HEK293 (cell line): ENCODE data around the gene OR5B21.

ENCODE experiments used
- CTCF ChIA-PET: fragments of 350-600 bp; formaldehyde crosslinking; extraction: SDS; loops from one replicate; lab custom pipeline; 2021; ENCODE audit warnings: antibody characterized with exemption; lab: Yijun Ruan, JAX
- POLR2A ChIA-PET: fragments of 300-600 bp; formaldehyde crosslinking; extraction: SDS; loops from one replicate; lab custom pipeline; 2020; ENCODE audit warnings: antibody characterized with exemption, inconsistent platforms; lab: Yijun Ruan, JAX
- H3K27ac ChIP-seq: fragments of 200-500 bp; sonication (Bioruptor generic); 2 replicates; pipeline ENCODE4 v1.5.1; 2014; ENCODE audit warnings: low read depth, low read length, control low read depth, inconsistent platforms; ENCODE audit errors: extremely low read depth
- H3K36me3 ChIP-seq, 2 experiments: fragments of 200-500 bp in 1 of 2; sonication (Bioruptor generic) in 1 of 2; 1 replicate in 1 of 2; 2 replicates in 1 of 2; pipeline ENCODE4 v1.5.1; 2014 to 2017; ENCODE audit warnings: inconsistent platforms in 2 of 2, low read length in 2 of 2; ENCODE audit not compliant: control insufficient read depth in 2 of 2, insufficient read depth in 1 of 2
- H3K4me1 ChIP-seq: fragments of 200-500 bp; sonication (Bioruptor generic); 2 replicates; pipeline ENCODE4 v1.5.1; 2014; ENCODE audit warnings: mild to moderate bottlenecking, low read length, inconsistent platforms; ENCODE audit not compliant: control insufficient read depth, insufficient read depth
- H3K4me3 ChIP-seq: 2 replicates; pipeline ENCODE4 v1.5.1; 2011; ENCODE audit warnings: low read depth, mild to moderate bottlenecking, control low read depth, low read length, moderate library complexity
- H3K9me3 ChIP-seq: fragments of 200-500 bp; sonication (Bioruptor generic); 2 replicates; pipeline ENCODE4 v1.5.1; 2014; ENCODE audit warnings: low read depth, low read length, inconsistent platforms; ENCODE audit not compliant: control insufficient read depth, insufficient read depth
- OVOL3 ChIP-seq: fragments of 450-650 bp; formaldehyde crosslinking; IDR thresholded peaks from 2 replicates; pipeline ENCODE4 v1.5.1; 2016; ENCODE audit warnings: missing biosample characterization, missing genetic modification characterization
- SP3 ChIP-seq: fragments of 450-650 bp; formaldehyde crosslinking; IDR thresholded peaks from 2 replicates; pipeline ENCODE4 v1.5.1; 2016; ENCODE audit warnings: missing biosample characterization, missing genetic modification characterization
- ZNF10 ChIP-seq: fragments of 450-650 bp; formaldehyde crosslinking; IDR thresholded peaks from 2 replicates; pipeline ENCODE4 v1.5.1; 2017; ENCODE audit warnings: missing biosample characterization, missing genetic modification characterization
- ZNF146 ChIP-seq: fragments of 450-650 bp; formaldehyde crosslinking; IDR thresholded peaks from 2 replicates; pipeline ENCODE4 v1.5.1; 2016; ENCODE audit warnings: missing biosample characterization, missing genetic modification characterization
- ZNF302 ChIP-seq: fragments of 450-650 bp; formaldehyde crosslinking; IDR thresholded peaks from 2 replicates; pipeline ENCODE4 v1.5.1; 2016; ENCODE audit warnings: missing biosample characterization, missing genetic modification characterization, low read depth
- ZNF341 ChIP-seq: fragments of 450-650 bp; formaldehyde crosslinking; IDR thresholded peaks from 2 replicates; pipeline ENCODE4; 2016; ENCODE audit warnings: low read depth, missing biosample characterization, missing genetic modification characterization
- ZNF37A ChIP-seq: fragments of 450-650 bp; IDR thresholded peaks from 2 replicates; pipeline ENCODE4 v1.5.1; 2018; ENCODE audit warnings: missing biosample characterization, missing genetic modification characterization
- ZNF391 ChIP-seq: fragments of 450-650 bp; formaldehyde crosslinking; IDR thresholded peaks from 2 replicates; pipeline ENCODE4 v1.5.1; 2016; ENCODE audit warnings: low read depth, missing biosample characterization, missing genetic modification characterization, borderline replicate concordance
- ZNF423 ChIP-seq: fragments of 450-650 bp; formaldehyde crosslinking; IDR thresholded peaks from 2 replicates; pipeline ENCODE4 v1.5.1; 2016; ENCODE audit warnings: missing biosample characterization, missing genetic modification characterization
- ZNF426 ChIP-seq: fragments of 450-650 bp; formaldehyde crosslinking; IDR thresholded peaks from 2 replicates; pipeline ENCODE4 v1.5.1; 2017; ENCODE audit warnings: missing biosample characterization, missing genetic modification characterization, mild to moderate bottlenecking, inconsistent platforms, moderate library complexity
- ZNF530 ChIP-seq: fragments of 450-650 bp; formaldehyde crosslinking; IDR thresholded peaks from 2 replicates; pipeline ENCODE4 v1.5.1; 2016; ENCODE audit warnings: low read depth, missing biosample characterization, missing genetic modification characterization
- ZNF571 ChIP-seq: fragments of 450-650 bp; formaldehyde crosslinking; IDR thresholded peaks from 2 replicates; pipeline ENCODE4 v1.5.0; 2017; ENCODE audit warnings: missing biosample characterization, missing genetic modification characterization
- ZNF677 ChIP-seq: fragments of 450-650 bp; IDR thresholded peaks from 2 replicates; pipeline ENCODE4 v1.5.0; 2018; ENCODE audit warnings: missing biosample characterization, mild to moderate bottlenecking, missing genetic modification characterization, moderate library complexity
- ZNF837 ChIP-seq: fragments of 450-650 bp; formaldehyde crosslinking; IDR thresholded peaks from 2 replicates; pipeline ENCODE4 v1.5.1; 2016; ENCODE audit warnings: missing biosample characterization, missing genetic modification characterization
- TF ChIP-seq, protein P1 (sequence below): fragments of 450-650 bp; formaldehyde crosslinking; IDR thresholded peaks from 2 replicates; pipeline ENCODE4 v1.5.1; 2016; ENCODE audit warnings: missing biosample characterization, missing genetic modification characterization
- TF ChIP-seq, protein P2 (sequence below): fragments of 450-650 bp; formaldehyde crosslinking; IDR thresholded peaks from 2 replicates; pipeline ENCODE4 v1.5.1; 2016; ENCODE audit warnings: missing biosample characterization, missing genetic modification characterization
- TF ChIP-seq, protein P3 (sequence below): fragments of 450-650 bp; formaldehyde crosslinking; IDR thresholded peaks from 2 replicates; pipeline ENCODE4 v1.5.1; 2016; ENCODE audit warnings: missing biosample characterization, missing genetic modification characterization, borderline replicate concordance
- TF ChIP-seq, protein P4 (sequence below): fragments of 450-650 bp; formaldehyde crosslinking; IDR thresholded peaks from 2 replicates; pipeline ENCODE4 v1.5.1; 2016; ENCODE audit warnings: missing biosample characterization, missing genetic modification characterization, borderline replicate concordance

OR5B21 gene

DNA sequence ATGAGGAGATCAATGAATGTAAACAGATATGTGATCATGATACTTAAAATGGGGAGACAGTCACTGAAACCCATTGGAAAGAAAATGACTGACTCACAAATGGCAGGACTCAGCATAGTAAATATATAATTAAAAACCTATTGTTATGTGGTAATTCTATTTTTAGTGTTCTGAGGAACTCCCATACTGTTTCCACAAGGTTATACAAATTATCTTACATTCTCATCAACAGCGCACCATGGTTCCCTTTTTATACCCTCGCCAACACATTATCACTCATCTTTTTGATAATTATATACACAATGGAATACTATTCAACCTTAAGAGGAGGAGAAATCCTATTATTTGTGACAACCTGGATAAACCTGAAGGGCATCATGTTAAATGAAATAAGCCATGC, 17.1 kb downstream of the OR5B21 start:
- H3K9me3 ChIP-seq: no peaks in the 10 kb centered on the region
- H3K4me1 ChIP-seq: no peaks in the 10 kb centered on the region
- H3K4me3 ChIP-seq: no peak overlapping the region
- POLR2A ChIA-PET: no interaction called here
- no peak overlapping the region for H3K27ac ChIP-seq
- CTCF ChIA-PET: no interaction called here
- TF ChIP-seq SP3: no peak
- TF ChIP-seq ZNF302 (tag by site-specific recombination): no peak
- TF ChIP-seq, protein P1, sequence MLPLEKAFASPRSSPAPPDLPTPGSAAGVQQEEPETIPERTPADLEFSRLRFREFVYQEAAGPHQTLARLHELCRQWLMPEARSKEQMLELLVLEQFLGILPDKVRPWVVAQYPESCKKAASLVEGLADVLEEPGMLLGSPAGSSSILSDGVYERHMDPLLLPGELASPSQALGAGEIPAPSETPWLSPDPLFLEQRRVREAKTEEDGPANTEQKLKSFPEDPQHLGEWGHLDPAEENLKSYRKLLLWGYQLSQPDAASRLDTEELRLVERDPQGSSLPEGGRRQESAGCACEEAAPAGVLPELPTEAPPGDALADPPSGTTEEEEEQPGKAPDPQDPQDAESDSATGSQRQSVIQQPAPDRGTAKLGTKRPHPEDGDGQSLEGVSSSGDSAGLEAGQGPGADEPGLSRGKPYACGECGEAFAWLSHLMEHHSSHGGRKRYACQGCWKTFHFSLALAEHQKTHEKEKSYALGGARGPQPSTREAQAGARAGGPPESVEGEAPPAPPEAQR (tag by site-specific recombination): no peak
- TF ChIP-seq ZNF37A (tag by site-specific recombination): no peak
- no peak for TF ChIP-seq ZNF391 (tag by site-specific recombination)
- no peak for TF ChIP-seq ZNF530
- TF ChIP-seq, protein P2, sequence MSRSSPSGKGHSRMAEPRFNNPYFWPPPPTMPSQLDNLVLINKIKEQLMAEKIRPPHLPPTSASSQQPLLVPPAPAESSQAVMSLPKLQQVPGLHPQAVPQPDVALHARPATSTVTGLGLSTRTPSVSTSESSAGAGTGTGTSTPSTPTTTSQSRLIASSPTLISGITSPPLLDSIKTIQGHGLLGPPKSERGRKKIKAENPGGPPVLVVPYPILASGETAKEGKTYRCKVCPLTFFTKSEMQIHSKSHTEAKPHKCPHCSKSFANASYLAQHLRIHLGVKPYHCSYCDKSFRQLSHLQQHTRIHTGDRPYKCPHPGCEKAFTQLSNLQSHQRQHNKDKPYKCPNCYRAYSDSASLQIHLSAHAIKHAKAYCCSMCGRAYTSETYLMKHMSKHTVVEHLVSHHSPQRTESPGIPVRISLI (tag by site-specific recombination): no peak
- no peak for TF ChIP-seq ZNF10 (tag by site-specific recombination)
- no peak for TF ChIP-seq ZNF571 (tag by site-specific recombination)
- no peak for TF ChIP-seq ZNF341 (tag by site-specific recombination)
- no peak for TF ChIP-seq ZNF146 (tag by site-specific recombination)
- TF ChIP-seq, protein P3, sequence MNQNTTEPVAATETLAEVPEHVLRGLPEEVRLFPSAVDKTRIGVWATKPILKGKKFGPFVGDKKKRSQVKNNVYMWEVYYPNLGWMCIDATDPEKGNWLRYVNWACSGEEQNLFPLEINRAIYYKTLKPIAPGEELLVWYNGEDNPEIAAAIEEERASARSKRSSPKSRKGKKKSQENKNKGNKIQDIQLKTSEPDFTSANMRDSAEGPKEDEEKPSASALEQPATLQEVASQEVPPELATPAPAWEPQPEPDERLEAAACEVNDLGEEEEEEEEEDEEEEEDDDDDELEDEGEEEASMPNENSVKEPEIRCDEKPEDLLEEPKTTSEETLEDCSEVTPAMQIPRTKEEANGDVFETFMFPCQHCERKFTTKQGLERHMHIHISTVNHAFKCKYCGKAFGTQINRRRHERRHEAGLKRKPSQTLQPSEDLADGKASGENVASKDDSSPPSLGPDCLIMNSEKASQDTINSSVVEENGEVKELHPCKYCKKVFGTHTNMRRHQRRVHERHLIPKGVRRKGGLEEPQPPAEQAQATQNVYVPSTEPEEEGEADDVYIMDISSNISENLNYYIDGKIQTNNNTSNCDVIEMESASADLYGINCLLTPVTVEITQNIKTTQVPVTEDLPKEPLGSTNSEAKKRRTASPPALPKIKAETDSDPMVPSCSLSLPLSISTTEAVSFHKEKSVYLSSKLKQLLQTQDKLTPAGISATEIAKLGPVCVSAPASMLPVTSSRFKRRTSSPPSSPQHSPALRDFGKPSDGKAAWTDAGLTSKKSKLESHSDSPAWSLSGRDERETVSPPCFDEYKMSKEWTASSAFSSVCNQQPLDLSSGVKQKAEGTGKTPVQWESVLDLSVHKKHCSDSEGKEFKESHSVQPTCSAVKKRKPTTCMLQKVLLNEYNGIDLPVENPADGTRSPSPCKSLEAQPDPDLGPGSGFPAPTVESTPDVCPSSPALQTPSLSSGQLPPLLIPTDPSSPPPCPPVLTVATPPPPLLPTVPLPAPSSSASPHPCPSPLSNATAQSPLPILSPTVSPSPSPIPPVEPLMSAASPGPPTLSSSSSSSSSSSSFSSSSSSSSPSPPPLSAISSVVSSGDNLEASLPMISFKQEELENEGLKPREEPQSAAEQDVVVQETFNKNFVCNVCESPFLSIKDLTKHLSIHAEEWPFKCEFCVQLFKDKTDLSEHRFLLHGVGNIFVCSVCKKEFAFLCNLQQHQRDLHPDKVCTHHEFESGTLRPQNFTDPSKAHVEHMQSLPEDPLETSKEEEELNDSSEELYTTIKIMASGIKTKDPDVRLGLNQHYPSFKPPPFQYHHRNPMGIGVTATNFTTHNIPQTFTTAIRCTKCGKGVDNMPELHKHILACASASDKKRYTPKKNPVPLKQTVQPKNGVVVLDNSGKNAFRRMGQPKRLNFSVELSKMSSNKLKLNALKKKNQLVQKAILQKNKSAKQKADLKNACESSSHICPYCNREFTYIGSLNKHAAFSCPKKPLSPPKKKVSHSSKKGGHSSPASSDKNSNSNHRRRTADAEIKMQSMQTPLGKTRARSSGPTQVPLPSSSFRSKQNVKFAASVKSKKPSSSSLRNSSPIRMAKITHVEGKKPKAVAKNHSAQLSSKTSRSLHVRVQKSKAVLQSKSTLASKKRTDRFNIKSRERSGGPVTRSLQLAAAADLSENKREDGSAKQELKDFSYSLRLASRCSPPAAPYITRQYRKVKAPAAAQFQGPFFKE (tag by site-specific recombination): no peak
- TF ChIP-seq, protein P4, sequence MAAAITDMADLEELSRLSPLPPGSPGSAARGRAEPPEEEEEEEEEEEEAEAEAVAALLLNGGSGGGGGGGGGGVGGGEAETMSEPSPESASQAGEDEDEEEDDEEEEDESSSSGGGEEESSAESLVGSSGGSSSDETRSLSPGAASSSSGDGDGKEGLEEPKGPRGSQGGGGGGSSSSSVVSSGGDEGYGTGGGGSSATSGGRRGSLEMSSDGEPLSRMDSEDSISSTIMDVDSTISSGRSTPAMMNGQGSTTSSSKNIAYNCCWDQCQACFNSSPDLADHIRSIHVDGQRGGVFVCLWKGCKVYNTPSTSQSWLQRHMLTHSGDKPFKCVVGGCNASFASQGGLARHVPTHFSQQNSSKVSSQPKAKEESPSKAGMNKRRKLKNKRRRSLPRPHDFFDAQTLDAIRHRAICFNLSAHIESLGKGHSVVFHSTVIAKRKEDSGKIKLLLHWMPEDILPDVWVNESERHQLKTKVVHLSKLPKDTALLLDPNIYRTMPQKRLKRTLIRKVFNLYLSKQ (tag by site-specific recombination): no peak
- TF ChIP-seq OVOL3 (tag by site-specific recombination): no peak
- no peak for TF ChIP-seq ZNF837 (tag by site-specific recombination)
- no peak for TF ChIP-seq ZNF423
- TF ChIP-seq ZNF426 (tag by site-specific recombination): no peak
- TF ChIP-seq ZNF677 (tag by site-specific recombination): no peak
- no peaks in the 10 kb centered on the region for H3K36me3 ChIP-seq
